A673 (cell line): Measurements from ENCODE around the gene WFDC2.

Experiments used
- CTCF ChIP-seq: fragments of 300-800, 200-600 bp; sonication (generic); conservative IDR thresholded peaks from 2 replicates; pipeline ENCODE4 v1.5.1; 2017; ENCODE audit warnings: low read depth, mild to moderate bottlenecking, antibody characterized with exemption, low read length, moderate library complexity, mixed read lengths
- EZH2 ChIP-seq: fragments of 200-600 bp; sonication (generic); IDR thresholded peaks from 2 replicates; pipeline ENCODE4 v1.6.1; 2017; ENCODE audit warnings: borderline replicate concordance, low read depth, mild to moderate bottlenecking, mixed read lengths, antibody characterized with exemption, low read length; ENCODE audit not compliant: poor library complexity, severe bottlenecking

GRCh38 chr20:45500022-45500421 lies 30.5 kb downstream of the WFDC2 start:
- TF ChIP-seq CTCF: no peak
- no peak for TF ChIP-seq EZH2
